Measurements from ENCODE around the gene ELN. TPM values are rescaled to one million over a fixed set of nuclear protein-coding genes. Genes with fewer than 3 reads are reported as not detected.

The ELN gene
- total RNA-seq, 3 donors from 2014 or later = 0.08 to 0.15 TPM; not detected in 1

Other genes with a start within 250 kb of the ELN start
- under 1 TPM; 0.24 to 0.56 (median 0.32) TPM for gene CLDN4, start 197.2 kb upstream of the ELN start, total RNA-seq
- under 1 TPM in 2 of 3 donors, not detected in 1; 0.41 to 0.69 TPM for gene METTL27, start 185.7 kb upstream of the ELN start, total RNA-seq
- not detected for gene TMEM270, start 167.0 kb upstream of the ELN start, total RNA-seq
- 10 to 100 TPM; 17.9 to 22.1 (median 19.3) TPM for gene LIMK1, start 55.6 kb downstream of the ELN start, total RNA-seq
- gene EIF4H, start 146.2 kb downstream of the ELN start, total RNA-seq = 100 to 1,000 TPM; 427 to 433 (median 433) TPM
- 10 to 100 TPM in 1 of 3 donors, 1 to 10 TPM in 2; 2.5 to 12.5 (median 5.9) TPM for gene LAT2, start 181.8 kb downstream of the ELN start, total RNA-seq
- 10 to 100 TPM; 71.4 to 85.2 (median 73.8) TPM for gene RFC2, start 226.2 kb downstream of the ELN start, total RNA-seq

Measured in activated T-cell treated with anti-CD3 and anti-CD28 coated beads, Interleukin-2, amount 50 U/mL, for 4 hours (primary cell).